Thoracic aorta (tissue), 2 donors: ENCODE data around the gene AADACL4. TPM values are rescaled to one million over a fixed set of nuclear protein-coding genes. Genes with fewer than 3 reads are reported as not detected.

Experiments used
- ATAC-seq: fragments of 150-250 bp; one replicate; pipeline ENCODE4 v1.8.0; 2017; ENCODE audit warnings: low read depth; ENCODE audit not compliant: insufficient number of reproducible peaks, low FRiP score
- DNase-seq: peaks from one replicate; pipeline ENCODE4 v3.0.0-alpha.2; 2020; ENCODE audit warnings: low spot score
- H3K27ac ChIP-seq, 2 donors: fragments of 200-600 bp; sonication (generic); 1 replicate in 1 of 2; 2 replicates in 1 of 2; pipeline ENCODE4 v1.5.1; 2016; ENCODE audit warnings: mild to moderate bottlenecking in 2 of 2, moderate library complexity in 2 of 2
- H3K27me3 ChIP-seq: fragments of 200-600 bp; sonication (generic); replicated peaks from 2 replicates; pipeline ENCODE4 v1.6.0; 2016; ENCODE audit warnings: mild to moderate bottlenecking; ENCODE audit not compliant: insufficient read depth
- H3K36me3 ChIP-seq: fragments of 200-600 bp; sonication (generic); one replicate; pipeline ENCODE4 v1.5.1; 2016
- H3K4me1 ChIP-seq, 2 donors: fragments of 200-600 bp; sonication (generic); 1 replicate in 1 of 2; 2 replicates in 1 of 2; pipeline versions ENCODE4 v1.5.1 to v1.6.0; 2016; ENCODE audit warnings: low read depth in 2 of 2, mild to moderate bottlenecking in 1 of 2; ENCODE audit not compliant: control insufficient read depth in 1 of 2
- H3K4me3 ChIP-seq: fragments of 200-600 bp; sonication (generic); 2 replicates; pipeline ENCODE4 v1.5.1; 2016; ENCODE audit warnings: mild to moderate bottlenecking
- H3K9me3 ChIP-seq: fragments of 200-600 bp; sonication (generic); 2 replicates; pipeline ENCODE4 v1.5.1; 2016
- total RNA-seq, 2 donors: library from RNA; depleted of rRNA; stranded (reverse); fragments of >200 nt; gene quantifications; one replicate each; pipeline versions ENCODE4 v1.1.0 to v1.2.3, GENCODE V29; 2016
- TF ChIP-seq, protein P1 (sequence below): fragments of 200-600 bp; sonication (generic); IDR thresholded peaks from one replicate; pipeline ENCODE4 v1.5.1; 2019; ENCODE audit warnings: antibody characterized with exemption

The AADACL4 gene
- total RNA-seq, 2 donors from 2014 or later = not detected

DNA sequence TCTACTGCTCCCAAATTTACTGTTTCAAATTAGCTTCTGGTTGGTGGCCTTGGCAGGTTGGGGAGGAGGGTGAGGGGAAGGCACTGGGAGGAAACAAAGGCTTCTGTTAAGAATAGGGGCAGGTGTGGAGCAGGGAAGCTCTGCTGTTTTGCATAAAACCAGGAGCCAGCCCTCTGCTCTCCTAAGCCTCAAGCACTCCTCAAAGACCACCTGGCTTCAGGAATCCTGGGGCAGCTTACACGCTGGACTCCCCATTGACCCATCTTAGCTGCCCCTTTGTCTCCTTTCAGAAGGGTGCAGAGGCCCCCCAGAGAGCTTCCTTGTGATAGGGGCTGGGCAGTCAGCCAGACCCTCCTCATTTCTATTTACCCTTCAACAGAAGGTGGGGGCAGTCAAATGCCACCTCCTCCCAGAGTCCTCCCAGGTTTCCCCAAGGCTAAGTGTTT lies 14.4 kb upstream of the AADACL4 start:
- no peaks in the 10 kb centered on the region for H3K4me1 ChIP-seq
- H3K27ac ChIP-seq = no peak overlapping the region
- ATAC-seq (no peak), DNase-seq (no peak)
- no peak overlapping the region for H3K4me3 ChIP-seq
- no peaks in the 10 kb centered on the region for H3K9me3 ChIP-seq
- H3K27me3 ChIP-seq = no peaks in the 10 kb centered on the region
- TF ChIP-seq, protein P1, sequence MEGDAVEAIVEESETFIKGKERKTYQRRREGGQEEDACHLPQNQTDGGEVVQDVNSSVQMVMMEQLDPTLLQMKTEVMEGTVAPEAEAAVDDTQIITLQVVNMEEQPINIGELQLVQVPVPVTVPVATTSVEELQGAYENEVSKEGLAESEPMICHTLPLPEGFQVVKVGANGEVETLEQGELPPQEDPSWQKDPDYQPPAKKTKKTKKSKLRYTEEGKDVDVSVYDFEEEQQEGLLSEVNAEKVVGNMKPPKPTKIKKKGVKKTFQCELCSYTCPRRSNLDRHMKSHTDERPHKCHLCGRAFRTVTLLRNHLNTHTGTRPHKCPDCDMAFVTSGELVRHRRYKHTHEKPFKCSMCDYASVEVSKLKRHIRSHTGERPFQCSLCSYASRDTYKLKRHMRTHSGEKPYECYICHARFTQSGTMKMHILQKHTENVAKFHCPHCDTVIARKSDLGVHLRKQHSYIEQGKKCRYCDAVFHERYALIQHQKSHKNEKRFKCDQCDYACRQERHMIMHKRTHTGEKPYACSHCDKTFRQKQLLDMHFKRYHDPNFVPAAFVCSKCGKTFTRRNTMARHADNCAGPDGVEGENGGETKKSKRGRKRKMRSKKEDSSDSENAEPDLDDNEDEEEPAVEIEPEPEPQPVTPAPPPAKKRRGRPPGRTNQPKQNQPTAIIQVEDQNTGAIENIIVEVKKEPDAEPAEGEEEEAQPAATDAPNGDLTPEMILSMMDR = no peak
- H3K36me3 ChIP-seq = no peaks in the 10 kb centered on the region

DNA sequence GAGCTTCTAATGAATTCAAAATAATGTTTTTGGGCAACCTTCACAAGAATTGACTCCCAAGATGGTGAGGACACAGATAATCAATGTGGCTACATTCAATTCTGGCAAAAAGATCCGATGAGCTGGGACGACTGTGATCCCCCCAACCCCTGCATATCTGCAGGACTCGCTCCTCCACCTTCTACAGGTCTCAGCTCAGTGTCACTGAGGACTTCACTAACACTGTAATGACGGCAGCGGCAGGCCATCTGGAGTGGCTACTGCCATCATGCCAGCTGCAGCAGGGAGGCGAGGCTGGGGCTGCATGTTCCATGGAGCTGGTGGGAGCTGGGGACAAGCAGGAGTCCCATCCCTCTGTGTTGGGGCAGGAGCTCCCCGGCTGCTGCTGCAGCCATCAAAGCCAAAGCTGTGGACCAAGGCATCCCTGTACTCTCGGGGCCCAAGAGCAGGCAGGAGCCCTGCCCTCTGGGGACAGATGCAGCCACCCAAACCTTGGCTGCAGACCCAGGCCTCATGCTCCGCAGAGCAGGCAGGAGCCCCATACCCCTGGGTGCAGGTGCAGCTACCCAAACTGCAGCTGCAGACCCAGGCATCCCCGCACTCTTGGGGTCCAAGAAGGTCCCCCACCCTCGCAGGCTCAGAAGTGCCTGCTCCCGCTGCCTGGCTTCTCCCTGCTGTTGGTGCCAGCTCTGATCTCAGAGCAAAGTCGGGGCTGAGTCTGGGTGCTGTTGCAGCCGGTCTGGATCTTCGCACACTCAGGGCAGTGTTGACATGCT lies 13.7 kb upstream of the AADACL4 start:
- H3K4me1 ChIP-seq = no peaks in the 10 kb centered on the region
- no peaks in the 10 kb centered on the region for H3K36me3 ChIP-seq
- TF ChIP-seq, protein P1 = no peak
- no peak for DNase-seq
- no peak overlapping the region for H3K27ac ChIP-seq
- no peak overlapping the region for H3K4me3 ChIP-seq
- no peak for ATAC-seq
- H3K27me3 ChIP-seq = no peaks in the 10 kb centered on the region
- no peaks in the 10 kb centered on the region for H3K9me3 ChIP-seq

DNA sequence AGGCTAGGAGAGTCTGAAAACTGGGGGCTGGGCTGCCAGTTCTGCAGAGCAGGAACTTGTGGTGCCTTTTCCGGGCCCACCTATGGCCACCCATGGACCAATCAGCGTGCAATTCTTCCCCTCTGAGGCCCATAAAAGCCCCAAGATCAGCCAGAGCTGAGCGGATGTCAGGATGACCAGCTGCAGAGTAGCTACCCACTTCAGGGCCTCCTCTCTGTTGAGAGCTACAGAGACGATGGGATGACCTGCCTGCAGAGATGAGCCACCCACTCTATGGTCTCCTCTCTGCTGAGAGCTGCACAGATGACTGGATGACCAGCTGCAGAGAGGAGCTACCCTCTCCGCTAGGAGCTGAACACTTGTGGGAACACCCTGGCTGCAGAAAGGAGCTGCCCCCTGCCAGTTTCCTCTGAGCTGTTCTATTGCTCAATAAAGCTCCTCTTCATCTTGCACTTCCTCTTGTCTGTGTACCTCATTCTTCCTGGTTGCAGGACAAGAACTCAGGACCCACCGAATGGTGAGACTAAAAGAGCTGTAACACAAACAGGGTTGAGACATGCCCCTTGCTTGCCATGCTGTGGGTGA lies 12.8 kb upstream of the AADACL4 start:
- Histone ChIP-seq H3K27me3 (no peaks in the 10 kb centered on the region), H3K9me3 (no peaks in the 10 kb centered on the region), H3K36me3 (no peaks in the 10 kb centered on the region), H3K4me1 (peaks cover under 1 to 2% of the 10 kb centered on the region in 2 donors), H3K4me3 (no peak overlapping the region), H3K27ac (no peak overlapping the region)
- ATAC-seq = no peak
- no peak for DNase-seq
- TF ChIP-seq, protein P1 = no peak

DNA sequence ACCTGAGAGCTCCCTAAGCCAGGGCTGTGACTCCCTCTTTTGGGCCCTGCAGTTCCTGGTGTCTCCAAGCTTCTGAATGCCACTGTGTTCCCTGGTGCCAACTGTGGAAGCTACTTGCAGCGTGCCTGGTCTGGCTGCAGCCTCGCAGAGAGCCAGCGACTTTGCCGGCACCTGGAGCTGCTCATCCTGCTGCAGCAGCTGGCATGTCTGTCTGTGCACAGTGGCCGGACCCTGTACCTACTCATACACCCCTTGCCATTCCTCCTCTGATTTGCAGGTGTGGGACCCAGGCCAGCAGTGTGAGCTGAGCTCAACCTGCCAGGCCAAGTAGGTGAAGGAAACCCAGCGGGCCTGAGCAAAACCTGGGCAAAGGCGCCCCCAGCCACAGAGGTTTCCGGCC lies 12.3 kb upstream of the AADACL4 start:
- no peaks in the 10 kb centered on the region for H3K36me3 ChIP-seq
- H3K9me3 ChIP-seq = no peaks in the 10 kb centered on the region
- no peak for DNase-seq
- H3K27ac ChIP-seq = no peak overlapping the region
- H3K4me1 ChIP-seq = peaks cover 6 to 8% of the 10 kb centered on the region in 2 donors
- ATAC-seq = no peak
- TF ChIP-seq, protein P1 = no peak
- H3K27me3 ChIP-seq = no peaks in the 10 kb centered on the region
- H3K4me3 ChIP-seq = no peak overlapping the region

DNA sequence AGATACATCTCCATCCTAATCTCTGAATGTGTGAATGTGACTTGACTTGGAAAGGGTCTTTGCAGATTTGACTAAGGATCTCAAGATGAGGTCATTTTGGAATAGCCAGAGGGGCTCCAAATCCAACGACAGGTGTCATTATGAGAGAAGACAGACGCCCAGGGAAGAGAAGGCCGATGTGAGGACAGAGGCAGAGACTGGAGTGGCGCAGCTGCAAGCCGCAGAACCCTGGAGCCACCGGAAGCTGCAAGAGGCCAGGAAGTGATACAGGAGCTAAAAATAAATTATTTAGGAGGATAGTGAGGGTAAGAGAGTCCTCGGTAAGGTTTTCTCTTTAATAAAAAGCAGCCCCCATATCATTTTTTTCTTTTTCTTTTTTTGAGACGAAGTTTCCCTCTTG lies 9.7 kb upstream of the AADACL4 start:
- Histone ChIP-seq H3K4me1 (peaks cover 8 to 17% of the 10 kb centered on the region in 2 donors), H3K27ac (no peak overlapping the region), H3K36me3 (no peaks in the 10 kb centered on the region), H3K4me3 (no peak overlapping the region), H3K9me3 (peaks cover 2% of the 10 kb centered on the region), H3K27me3 (no peaks in the 10 kb centered on the region)
- no peak for DNase-seq
- TF ChIP-seq, protein P1 = no peak
- no peak for ATAC-seq
